Neural cell (in vitro differentiated cells): Measurements from ENCODE around the gene SNRPE. TPM values are rescaled to one million over a fixed set of nuclear protein-coding genes. Genes with fewer than 3 reads are reported as not detected.

Source experiments
- H2AFZ ChIP-seq: fragments of 200-600, 300-800 bp; sonication (generic), shearing (Covaris generic); 2 replicates; pipeline ENCODE4 v1.6.0; 2014; ENCODE audit warnings: low read depth, mild to moderate bottlenecking, antibody characterized with exemption, low read length, moderate library complexity
- H3F3A ChIP-seq: fragments of 200-600 bp; shearing (Covaris generic); 2 replicates; pipeline ENCODE4 v1.6.1; 2016; ENCODE audit warnings: mild to moderate bottlenecking, moderate library complexity, mixed read lengths, antibody characterized with exemption, low read length; ENCODE audit not compliant: insufficient read depth, poor library complexity, severe bottlenecking
- H3K27ac ChIP-seq: fragments of 200-600, 300-800 bp; sonication (generic), shearing (Covaris generic); 2 replicates; pipeline ENCODE4 v1.5.1; 2014; ENCODE audit warnings: mild to moderate bottlenecking, low read length, moderate library complexity
- H3K27me3 ChIP-seq: fragments of 300-800, 200-600 bp; sonication (generic), shearing (Covaris generic); 2 replicates; pipeline ENCODE4 v1.6.0; 2014; ENCODE audit warnings: mild to moderate bottlenecking, low read depth, low read length, moderate library complexity; ENCODE audit not compliant: insufficient read depth
- H3K36me3 ChIP-seq: fragments of 300-800, 200-600 bp; sonication (generic), shearing (Covaris generic); 2 replicates; pipeline ENCODE4 v1.5.1; 2014; ENCODE audit warnings: mild to moderate bottlenecking, antibody characterized with exemption, low read length, moderate library complexity; ENCODE audit not compliant: insufficient read depth
- H3K4me2 ChIP-seq: fragments of 300-800, 200-600 bp; sonication (generic), shearing (Covaris generic); 2 replicates; pipeline ENCODE4 v1.6.0; 2014; ENCODE audit warnings: mild to moderate bottlenecking, low read length
- H3K4me3 ChIP-seq: fragments of 300-800, 200-600 bp; sonication (generic), shearing (Covaris generic); 2 replicates; pipeline ENCODE4 v1.5.1; 2014; ENCODE audit warnings: mild to moderate bottlenecking, low read length, moderate library complexity
- H3K79me2 ChIP-seq: fragments of 200-600 bp; shearing (Covaris generic); replicated peaks from 2 replicates; pipeline ENCODE4 v1.6.0; 2014; ENCODE audit warnings: mild to moderate bottlenecking, low read length, moderate library complexity; ENCODE audit not compliant: insufficient read depth
- H3K9ac ChIP-seq: fragments of 300-800, 200-600 bp; sonication (generic), shearing (Covaris generic); 2 replicates; pipeline ENCODE4 v1.6.1; 2016; ENCODE audit warnings: mild to moderate bottlenecking, low read length, mixed read lengths
- H3K9me2 ChIP-seq: fragments of 200-600 bp; shearing (Covaris generic); 2 replicates; pipeline ENCODE4 v1.6.1; 2016; ENCODE audit warnings: mild to moderate bottlenecking, low read length, mixed read lengths; ENCODE audit not compliant: insufficient read depth
- H3K9me3 ChIP-seq: fragments of 200-600, 300-800 bp; sonication (generic), shearing (Covaris generic); 2 replicates; pipeline ENCODE4 v1.6.1; 2016; ENCODE audit warnings: mild to moderate bottlenecking, mixed run types, low read length, moderate library complexity, mixed read lengths
- H4K20me1 ChIP-seq: fragments of 200-600 bp; shearing (Covaris generic); 2 replicates; pipeline ENCODE4 v1.6.1; 2016; ENCODE audit warnings: mild to moderate bottlenecking, mixed run types; ENCODE audit not compliant: insufficient read depth
- CTCF ChIP-seq: fragments of 450-650 bp; IDR thresholded peaks from 2 replicates; pipeline ENCODE4 v1.5.1; 2014; ENCODE audit warnings: antibody characterized with exemption, mild to moderate bottlenecking, moderate library complexity; ENCODE audit not compliant: poor library complexity, severe bottlenecking
- EP300 ChIP-seq: fragments of 450-650 bp; conservative IDR thresholded peaks from 2 replicates; pipeline ENCODE4 v1.6.1; 2014; ENCODE audit warnings: antibody characterized with exemption, mild to moderate bottlenecking, moderate library complexity; ENCODE audit not compliant: poor library complexity, severe bottlenecking
- EZH2 ChIP-seq: fragments of 200-600, 300-800 bp; shearing (Covaris generic), sonication (generic); IDR thresholded peaks from 2 replicates; pipeline ENCODE4 v1.6.1; 2014; ENCODE audit warnings: antibody characterized with exemption, low read length, borderline replicate concordance, mild to moderate bottlenecking; ENCODE audit not compliant: insufficient read depth, poor library complexity, severe bottlenecking
- MXI1 ChIP-seq: fragments of 450-650 bp; conservative IDR thresholded peaks from 2 replicates; pipeline ENCODE4 v1.6.1; 2014; ENCODE audit warnings: antibody characterized with exemption, mild to moderate bottlenecking; ENCODE audit not compliant: poor library complexity, severe bottlenecking
- POLR2AphosphoS5 ChIP-seq: IDR thresholded peaks from 2 replicates; pipeline ENCODE4 v1.6.1; 2012
- RAD21 ChIP-seq: fragments of 450-650 bp; conservative IDR thresholded peaks from 2 replicates; pipeline ENCODE4 v1.6.1; 2014; ENCODE audit warnings: antibody characterized with exemption, mild to moderate bottlenecking, moderate library complexity
- REST ChIP-seq: IDR thresholded peaks from 2 replicates; pipeline ENCODE4 v1.6.1; 2012; ENCODE audit warnings: borderline replicate concordance
- SMC3 ChIP-seq: fragments of 450-650 bp; conservative IDR thresholded peaks from 2 replicates; pipeline ENCODE4 v1.6.1; 2014; ENCODE audit warnings: antibody characterized with exemption, mild to moderate bottlenecking, moderate library complexity; ENCODE audit not compliant: poor library complexity
- TAF1 ChIP-seq: IDR thresholded peaks from 2 replicates; pipeline ENCODE4 v1.6.1; 2012; ENCODE audit warnings: low read depth
- polyA plus RNA-seq: library from polyadenylated mRNA; depleted of rRNA; stranded (reverse); fragments of >200 nt; gene quantifications from 2 replicates; pipeline ENCODE4 v1.2.3, GENCODE V29; 2014

SNRPE gene
- polyA plus RNA-seq, 1 donor from 2014 or later = 373 TPM

GRCh38 chr1:203839081-203839480, 22.3 kb upstream of the SNRPE start:
- no peaks in the 10 kb centered on the region for H3K9me3 ChIP-seq
- no peaks in the 10 kb centered on the region for H4K20me1 ChIP-seq
- H3K36me3 ChIP-seq = peaks cover 17% of the 10 kb centered on the region
- H3K27ac ChIP-seq = no peak overlapping the region
- TF ChIP-seq TAF1 (no peak), SMC3 (no peak), EZH2 (no peak), MXI1 (no peak), CTCF (no peak), REST (no peak), EP300 (no peak), RAD21 (no peak), POLR2AphosphoS5 (no peak)
- H2AFZ ChIP-seq = no peak overlapping the region
- H3K79me2 ChIP-seq = no peaks in the 10 kb centered on the region
- no peaks in the 10 kb centered on the region for H3F3A ChIP-seq
- no peaks in the 10 kb centered on the region for H3K27me3 ChIP-seq
- no peaks in the 10 kb centered on the region for H3K9me2 ChIP-seq
- no peak overlapping the region for H3K9ac ChIP-seq
- no peak overlapping the region for H3K4me3 ChIP-seq
- H3K4me2 ChIP-seq = no peak overlapping the region

GRCh38 chr1:203840208-203840808, 21.1 kb upstream of the SNRPE start:
- no peaks in the 10 kb centered on the region for H3F3A ChIP-seq
- no peak overlapping the region for H3K4me2 ChIP-seq
- H3K9me2 ChIP-seq = no peaks in the 10 kb centered on the region
- H4K20me1 ChIP-seq = no peaks in the 10 kb centered on the region
- H3K36me3 ChIP-seq = peaks cover 20% of the 10 kb centered on the region
- no peaks in the 10 kb centered on the region for H3K27me3 ChIP-seq
- H3K9me3 ChIP-seq = no peaks in the 10 kb centered on the region
- no peak overlapping the region for H2AFZ ChIP-seq
- no peak for TF ChIP-seq MXI1
- TF ChIP-seq CTCF = no peak
- TF ChIP-seq TAF1 = no peak
- no peak for TF ChIP-seq EP300
- no peak for TF ChIP-seq RAD21
- H3K27ac ChIP-seq = no peak overlapping the region
- no peak overlapping the region for H3K9ac ChIP-seq
- H3K79me2 ChIP-seq = no peaks in the 10 kb centered on the region
- H3K4me3 ChIP-seq = no peak overlapping the region
